B cell (primary cell): ENCODE measurements around the gene MLLT10. TPM values are rescaled to one million over a fixed set of nuclear protein-coding genes. Genes with fewer than 3 reads are reported as not detected.
"Not testable (repeated sequence)": the region's sequence is repeated elsewhere in the genome, so short reads cannot be mapped to it uniquely, and the experiment has no call there.

Source experiments
- ATAC-seq: fragments of 200-7000 bp; cut with Tn5 transposase; one replicate; pipeline ENCODE4 v1.10.0; 2021; ENCODE audit warnings: low read depth, mild to moderate bottlenecking, moderate number of reproducible peaks, moderate library complexity
- CTCF ChIA-PET: fragments of 350-600 bp; sonication (Branson Sonifier 250); formaldehyde crosslinking; loops from one replicate; lab custom pipeline; 2021; ENCODE audit warnings: antibody characterized with exemption, inconsistent platforms; lab: Charles Lee
- POLR2A ChIA-PET: fragments of 350-600 bp; sonication (Branson Sonifier 250); formaldehyde crosslinking; loops from one replicate; lab custom pipeline; 2021; ENCODE audit warnings: antibody characterized with exemption; lab: Charles Lee
- DNase-seq: peaks from one replicate; pipeline ENCODE4 v3.0.0; 2013
- H2AFZ ChIP-seq: 2 replicates; pipeline ENCODE4 v1.6.1; 2012; ENCODE audit warnings: mild to moderate bottlenecking, low read depth, low read length; ENCODE audit not compliant: insufficient read depth, poor library complexity, severe bottlenecking
- H3K27ac ChIP-seq, 2 donors: 1 replicate in 1 of 2; 2 replicates in 1 of 2; pipeline ENCODE4 v1.5.1; 2012 to 2013; ENCODE audit warnings: low read length in 2 of 2, mild to moderate bottlenecking in 2 of 2, moderate library complexity in 1 of 2
- H3K27me3 ChIP-seq, 4 experiments: fragments of 200-600 bp in 1 of 4; sonication (generic) in 1 of 4; replicated peaks in 1 of 4; 1 replicate in 2 of 4; 2 replicates in 2 of 4; pipeline versions ENCODE4 v1.6.1 to v1.7.0; 2013 to 2016; ENCODE audit warnings: low read length in 3 of 4, mild to moderate bottlenecking in 2 of 4, mixed read lengths in 1 of 4, moderate library complexity in 1 of 4; ENCODE audit not compliant: insufficient read depth in 4 of 4, control insufficient read depth in 3 of 4; ENCODE audit errors: control extremely low read depth in 1 of 4
- H3K36me3 ChIP-seq, 2 experiments: replicated peaks in 1 of 2; 1 replicate in 1 of 2; 2 replicates in 1 of 2; pipeline versions ENCODE4 v1.6.1 to v1.7.1; 2013; ENCODE audit warnings: low read length in 1 of 2; ENCODE audit not compliant: insufficient read depth in 2 of 2, control insufficient read depth in 1 of 2; ENCODE audit errors: control extremely low read depth in 1 of 2, extremely low read depth in 1 of 2
- H3K4me1 ChIP-seq, 2 donors: fragments of 200-600 bp in 1 of 2; sonication (generic) in 1 of 2; 1 replicate in 1 of 2; 2 replicates in 1 of 2; pipeline versions ENCODE4 v1.5.1 to v1.6.1; 2013 to 2017; ENCODE audit warnings: low read length in 2 of 2; ENCODE audit not compliant: control insufficient read depth in 2 of 2, insufficient read depth in 2 of 2
- H3K4me2 ChIP-seq: replicated peaks from 2 replicates; pipeline ENCODE3; 2012; ENCODE audit warnings: mild to moderate bottlenecking, low read depth, low read length; ENCODE audit not compliant: poor library complexity, severe bottlenecking
- H3K4me3 ChIP-seq, 5 experiments: fragments of 200-600 bp in 1 of 5; sonication (generic) in 1 of 5; 1 replicate in 3 of 5; 2 replicates in 2 of 5; pipeline versions ENCODE4 v1.5.1 to v1.7.0; 2011 to 2016; ENCODE audit warnings: low read length in 4 of 5, mild to moderate bottlenecking in 4 of 5, low read depth in 2 of 5, control low read depth in 1 of 5, moderate library complexity in 1 of 5; ENCODE audit not compliant: insufficient read depth in 1 of 5; ENCODE audit errors: control extremely low read depth in 1 of 5, extremely low read depth in 1 of 5
- H3K79me2 ChIP-seq: fragments of 200-600 bp; sonication (generic); one replicate; pipeline ENCODE4 v1.6.0; 2016; ENCODE audit warnings: low read length; ENCODE audit not compliant: control insufficient read depth, insufficient read depth
- H3K9ac ChIP-seq: fragments of 200-600 bp; sonication (generic); 2 replicates; pipeline ENCODE4 v1.6.1; 2017; ENCODE audit warnings: mild to moderate bottlenecking, low read length, moderate library complexity
- H3K9me3 ChIP-seq, 3 donors: one replicate each; pipeline versions ENCODE4 v1.6.1 to v1.7.1; 2013; ENCODE audit warnings: low read length in 2 of 3; ENCODE audit not compliant: control insufficient read depth in 2 of 3, insufficient read depth in 1 of 3; ENCODE audit errors: control extremely low read depth in 1 of 3
- H4K20me1 ChIP-seq: 2 replicates; pipeline ENCODE4 v1.6.0; 2012; ENCODE audit warnings: mild to moderate bottlenecking, low read length; ENCODE audit not compliant: insufficient read depth, control insufficient read depth, poor library complexity, severe bottlenecking
- H3K27ac Mint-ChIP-seq: one replicate; pipeline ENCODE4 v1.8.0; 2021; ENCODE audit warnings: mixed read lengths
- H3K27me3 Mint-ChIP-seq: one replicate; pipeline ENCODE4 v1.8.0; 2021; ENCODE audit warnings: mixed read lengths
- H3K4me1 Mint-ChIP-seq: one replicate; pipeline ENCODE4 v1.8.0; 2021; ENCODE audit warnings: mixed read lengths
- H3K4me3 Mint-ChIP-seq: one replicate; pipeline ENCODE4 v1.8.0; 2021; ENCODE audit warnings: mixed read lengths
- H3K9me3 Mint-ChIP-seq: one replicate; pipeline ENCODE4 v1.8.0; 2022; ENCODE audit warnings: mixed read lengths; ENCODE audit not compliant: insufficient read depth
- CTCF ChIP-seq: fragments of 200-600 bp; IDR thresholded peaks from one replicate; pipeline ENCODE4 v1.8.0; 2022; ENCODE audit warnings: antibody characterized with exemption, mild to moderate bottlenecking
- EZH2 ChIP-seq: IDR thresholded peaks from 2 replicates; pipeline ENCODE4 v1.6.1; 2012; ENCODE audit warnings: borderline replicate concordance, low read depth, mild to moderate bottlenecking, moderate library complexity, low read length; ENCODE audit not compliant: insufficient read depth, poor library complexity, severe bottlenecking
- WGBS: methylation state at CpG from one replicate; pipeline ENCODE4 v1.1.5; 2013; ENCODE audit warnings: missing lambda C conversion rate; ENCODE audit not compliant: insufficient coverage; 5-methylcytosine and 5-hydroxymethylcytosine counted together
- intact Hi-C: fragments of 100-400 bp; cut with micrococcal nuclease; formaldehyde crosslinking; loops from one replicate; pipeline ENCODE4 v1.10.0; 2022
- polyA plus RNA-seq: library from polyadenylated mRNA; depleted of rRNA; stranded (reverse); fragments of >200 nt; gene quantifications from 2 replicates; pipeline ENCODE4 v1.2.3, GENCODE V29; 2012
- total RNA-seq, 2 donors: library from RNA; stranded (reverse); fragments of 120-200 nt in 1 of 2; gene quantifications; 1 replicate in 1 of 2; 2 replicates in 1 of 2; pipeline versions ENCODE4 v1.2.3 to v1.2.4, GENCODE V29; 2013 to 2022

Gene MLLT10
- total and polyA plus RNA-seq, 2 donors (not counting 1 experiment from before 2014, with no cell fraction given), result 21.7 to 70.5 TPM

DNA sequence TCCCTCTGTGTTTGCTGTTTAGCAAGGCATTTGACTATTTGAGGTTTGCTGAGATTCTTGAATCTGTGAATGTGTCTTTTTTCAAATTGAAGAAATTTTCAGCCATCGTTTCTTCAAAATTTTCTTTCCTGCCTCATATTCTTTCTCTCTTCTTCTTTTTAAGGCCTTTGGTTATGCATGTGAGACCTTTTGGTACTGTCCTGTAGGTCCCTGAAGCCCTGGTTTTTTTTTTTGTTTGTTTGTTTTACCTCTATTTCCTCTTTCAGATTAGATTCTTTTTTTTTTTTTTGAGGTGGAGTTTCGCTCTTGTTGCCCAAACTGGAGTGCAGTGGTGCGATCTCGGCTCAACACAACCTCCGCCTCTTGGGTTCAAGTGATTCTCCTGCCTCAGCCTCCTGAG, 45.3 kb downstream of the MLLT10 start:
- no peaks in the 10 kb centered on the region for H3K27me3 ChIP-seq
- H3K4me2 ChIP-seq, result no peak overlapping the region
- peaks cover 6 to 11% of the 10 kb centered on the region in 2 donors for H3K4me1 ChIP-seq
- DNase-seq, result no peak
- no peak overlapping the region for H3K4me3 ChIP-seq
- POLR2A ChIA-PET, result no interaction called here
- intact Hi-C loops, result no loop called here
- H3K27me3 Mint-ChIP-seq, result no peaks in the 10 kb centered on the region
- no peak overlapping the region for H2AFZ ChIP-seq
- no peaks in the 10 kb centered on the region for H4K20me1 ChIP-seq
- H3K27ac Mint-ChIP-seq, result no peak overlapping the region
- H3K9me3 ChIP-seq, result peaks cover 0 to 7% (median 1%) of the 10 kb centered on the region in 3 donors
- 90% methylated on average over 3 of the region's 5 CpGs for WGBS
- TF ChIP-seq CTCF (no peak), EZH2 (no peak)
- CTCF ChIA-PET, result no interaction called here
- peaks cover 4% of the 10 kb centered on the region for H3K9me3 Mint-ChIP-seq
- no peak overlapping the region for H3K4me3 Mint-ChIP-seq
- H3K9ac ChIP-seq, result no peak overlapping the region
- H3K27ac ChIP-seq, result no peak overlapping the region
- peaks cover 0 to 3% of the 10 kb centered on the region in 2 experiments for H3K36me3 ChIP-seq
- ATAC-seq, result no peak
- peaks cover 85% of the 10 kb centered on the region for H3K79me2 ChIP-seq
- peaks cover 29% of the 10 kb centered on the region for H3K4me1 Mint-ChIP-seq

DNA sequence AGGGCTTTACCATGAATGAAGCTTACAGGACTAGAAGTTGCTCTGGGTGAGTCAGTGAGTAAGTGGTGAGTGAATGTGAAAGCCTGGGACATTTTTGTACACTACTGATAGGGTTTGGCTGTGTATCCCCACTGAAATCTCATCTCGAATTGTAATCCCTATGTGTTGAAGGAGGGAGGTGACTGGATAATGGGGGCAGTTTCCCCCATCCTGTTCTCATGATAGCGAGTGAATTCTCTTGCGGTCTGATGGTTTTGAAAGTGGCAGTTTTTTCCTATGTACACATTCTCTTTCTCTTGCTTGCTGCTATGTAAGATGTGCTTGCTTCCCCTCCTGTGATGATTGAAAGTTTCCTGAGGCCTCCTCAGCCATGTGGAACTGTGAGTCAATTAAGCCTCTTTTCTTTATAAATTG, 47.4 kb downstream of the MLLT10 start:
- peak overlapping the region; percentile 14 for H3K4me3 Mint-ChIP-seq
- H3K9me3 Mint-ChIP-seq, result not testable (repeated sequence)

More for the DNA sequence above, 47.4 kb downstream of the MLLT10 start:
- H2AFZ ChIP-seq, H3K27me3 ChIP-seq, ATAC-seq, H3K9ac ChIP-seq, H3K36me3 ChIP-seq, POLR2A ChIA-PET, H3K27me3 Mint-ChIP-seq, H3K4me3 ChIP-seq, H3K4me2 ChIP-seq, H3K9me3 ChIP-seq, intact Hi-C loops, H4K20me1 ChIP-seq: not testable (repeated sequence)
- WGBS, result no CpG with 5 or more reads among the region's 3 CpGs
- peak; percentile 7 for DNase-seq
- Histone ChIP-seq H3K79me2 (peaks cover 74% of the 10 kb centered on the region), H3K4me1 (peaks cover 6 to 11% of the 10 kb centered on the region in 2 donors), H3K27ac (peak overlapping the region in 1 of 2 donors; percentile 43)
- Mint-ChIP-seq H3K4me1 (peaks cover 26% of the 10 kb centered on the region), H3K27ac (peak overlapping the region; percentile 7)
- CTCF ChIA-PET, result interaction anchor here (1.1 kb wide), 1 partner anchor 618 kb away, joined by 3 read pairs; no protein-coding TSS in a partner anchor
